Parathyroid adenoma (tissue), 2 donors: ENCODE data around the gene NCOA6.

ENCODE experiments used
- H2AFZ ChIP-seq: fragments of 300-600 bp; sonication (generic); one replicate; pipeline ENCODE4 v1.7.0; 2017; ENCODE audit warnings: antibody characterized with exemption, mild to moderate bottlenecking
- H3K27ac ChIP-seq: fragments of 300-600 bp; sonication (generic); one replicate; pipeline ENCODE4 v1.7.0; 2017
- H3K27me3 ChIP-seq: fragments of 300-600 bp; sonication (generic); one replicate; pipeline ENCODE4 v1.7.0; 2017; ENCODE audit warnings: low read length; ENCODE audit not compliant: control insufficient read depth, insufficient read depth
- H3K36me3 ChIP-seq: fragments of 300-600 bp; sonication (generic); one replicate; pipeline ENCODE4 v1.7.0; 2017; ENCODE audit warnings: low read length; ENCODE audit not compliant: control insufficient read depth, insufficient read depth
- H3K4me1 ChIP-seq: fragments of 300-600 bp; sonication (generic); one replicate; pipeline ENCODE4 v1.7.0; 2017; ENCODE audit warnings: control low read depth
- H3K4me2 ChIP-seq: fragments of 300-600 bp; sonication (generic); one replicate; pipeline ENCODE4 v1.7.0; 2017; ENCODE audit warnings: low read length
- H3K4me3 ChIP-seq: fragments of 300-600 bp; sonication (generic); one replicate; pipeline ENCODE4 v1.7.0; 2017; ENCODE audit warnings: low read depth, low read length
- H3K79me2 ChIP-seq: fragments of 300-600 bp; sonication (generic); one replicate; pipeline ENCODE4 v1.7.0; 2017; ENCODE audit warnings: control low read depth
- H3K9ac ChIP-seq: fragments of 300-600 bp; sonication (generic); one replicate; pipeline ENCODE4 v1.7.0; 2017; ENCODE audit warnings: mild to moderate bottlenecking
- H3K9me3 ChIP-seq: fragments of 300-600 bp; sonication (generic); one replicate; pipeline ENCODE4 v1.7.0; 2017; ENCODE audit warnings: low read length; ENCODE audit not compliant: control insufficient read depth
- CTCF ChIP-seq: fragments of 300-600 bp; sonication (generic); IDR thresholded peaks from one replicate; pipeline ENCODE4 v1.7.0; 2017; ENCODE audit warnings: antibody characterized with exemption, mild to moderate bottlenecking
- donor health status: primary hyperparathyroidism.

Gene NCOA6

GRCh38 chr20:34852298-34852697 is 26.8 kb upstream of the NCOA6 start:
- Histone ChIP-seq H3K27ac (no peak overlapping the region), H3K79me2 (no peaks in the 10 kb centered on the region), H3K4me2 (no peak overlapping the region), H2AFZ (no peak overlapping the region), H3K9ac (no peak overlapping the region), H3K27me3 (no peaks in the 10 kb centered on the region), H3K9me3 (no peaks in the 10 kb centered on the region), H3K4me3 (no peak overlapping the region), H3K36me3 (no peaks in the 10 kb centered on the region), H3K4me1 (no peaks in the 10 kb centered on the region)
- TF ChIP-seq CTCF: no peak

GRCh38 chr20:34850969-34851368 is 25.5 kb upstream of the NCOA6 start:
- H3K27ac ChIP-seq: no peak overlapping the region
- H3K4me1 ChIP-seq: no peaks in the 10 kb centered on the region
- H3K9ac ChIP-seq: no peak overlapping the region
- no peak overlapping the region for H2AFZ ChIP-seq
- H3K9me3 ChIP-seq: no peaks in the 10 kb centered on the region
- H3K27me3 ChIP-seq: no peaks in the 10 kb centered on the region
- no peaks in the 10 kb centered on the region for H3K36me3 ChIP-seq
- H3K79me2 ChIP-seq: no peaks in the 10 kb centered on the region
- no peak overlapping the region for H3K4me2 ChIP-seq
- no peak overlapping the region for H3K4me3 ChIP-seq
- no peak for TF ChIP-seq CTCF

- no peak overlapping the region for H3K9ac ChIP-seq
- TF ChIP-seq CTCF: no peak
- H3K27me3 ChIP-seq: no peaks in the 10 kb centered on the region
Observed at GRCh38 chr20:34849778-34850177, 24.3 kb upstream of the NCOA6 start.

GRCh38 chr20:34848597-34848996 is 23.1 kb upstream of the NCOA6 start:
- no peaks in the 10 kb centered on the region for H3K79me2 ChIP-seq
- no peaks in the 10 kb centered on the region for H3K36me3 ChIP-seq
- no peak overlapping the region for H2AFZ ChIP-seq
- no peaks in the 10 kb centered on the region for H3K4me1 ChIP-seq
- no peak overlapping the region for H3K4me3 ChIP-seq
- H3K27ac ChIP-seq: no peak overlapping the region
- H3K9me3 ChIP-seq: no peaks in the 10 kb centered on the region
- TF ChIP-seq CTCF: no peak
- H3K4me2 ChIP-seq: no peak overlapping the region
- no peak overlapping the region for H3K9ac ChIP-seq
- no peaks in the 10 kb centered on the region for H3K27me3 ChIP-seq

More at GRCh38 chr20:34849778-34850177, 24.3 kb upstream of the NCOA6 start:
- Histone ChIP-seq H3K4me3 (no peak overlapping the region), H2AFZ (no peak overlapping the region), H3K27ac (no peak overlapping the region), H3K79me2 (no peaks in the 10 kb centered on the region), H3K9me3 (no peaks in the 10 kb centered on the region), H3K36me3 (no peaks in the 10 kb centered on the region), H3K4me1 (no peaks in the 10 kb centered on the region), H3K4me2 (no peak overlapping the region)

GRCh38 chr20:34843421-34843820 is 18.0 kb upstream of the NCOA6 start:
- H3K27me3 ChIP-seq: no peaks in the 10 kb centered on the region
- no peak overlapping the region for H3K4me3 ChIP-seq
- H3K9me3 ChIP-seq: no peaks in the 10 kb centered on the region
- no peak overlapping the region for H3K4me2 ChIP-seq
- no peaks in the 10 kb centered on the region for H3K36me3 ChIP-seq
- no peak overlapping the region for H2AFZ ChIP-seq
- H3K4me1 ChIP-seq: no peaks in the 10 kb centered on the region
- no peak overlapping the region for H3K27ac ChIP-seq
- TF ChIP-seq CTCF: no peak
- H3K79me2 ChIP-seq: no peaks in the 10 kb centered on the region
- H3K9ac ChIP-seq: no peak overlapping the region
